ENCODE results near the gene CRB2. TPM values are rescaled to one million over a fixed set of nuclear protein-coding genes. Genes with fewer than 3 reads are reported as not detected.

The CRB2 gene
- total and polyA plus RNA-seq, 2 donors (not counting 3 experiments of a cell fraction or from before 2014, with no cell fraction given): not detected

GRCh38 chr9:123335193-123335985, 20.6 kb upstream of the CRB2 start:
- Histone ChIP-seq H3K27me3 (ENCODE audit: control insufficient read depth in 2 of 2, insufficient read depth in 2 of 2, low read length in 2 of 2) (no peaks in the 10 kb centered on the region), H2AFZ (ENCODE audit: low read depth, low read length) (no peak overlapping the region), H3K4me2 (ENCODE audit: insufficient read depth, low read length) (no peak overlapping the region), H3K9me3 (replicated peaks; ENCODE audit: control insufficient read depth, insufficient read depth, low read length) (no peaks in the 10 kb centered on the region), H3K79me2 (ENCODE audit: control insufficient read depth, insufficient read depth, low read length) (no peaks in the 10 kb centered on the region), H3K9me1 (replicated peaks; ENCODE audit: control insufficient read depth, extremely low read depth, insufficient read depth, low read length) (no peaks in the 10 kb centered on the region), H4K20me1 (replicated peaks; ENCODE audit: control insufficient read depth, extremely low read depth, insufficient read depth, low read length) (no peaks in the 10 kb centered on the region), H3K9ac (replicated peaks; ENCODE audit: extremely low read depth, insufficient read depth, low read length) (no peak overlapping the region), H3K4me3 (replicated peaks in 1 of 3; ENCODE audit: insufficient read depth in 1 of 3, low read depth in 1 of 3, low read length in 3 of 3) (no peak overlapping the region), H3K27ac (ENCODE audit: insufficient read depth, low read depth, low read length) (no peak overlapping the region), H3K36me3 (ENCODE audit: control insufficient read depth in 2 of 2, extremely low read depth in 1 of 2, insufficient read depth in 2 of 2, low read length in 2 of 2) (no peaks in the 10 kb centered on the region), H3K4me1 (ENCODE audit: control insufficient read depth, extremely low read depth, insufficient read depth, low read length) (no peaks in the 10 kb centered on the region)
- no TSS peak for BruUV-seq (replicated peaks)
- CTCF ChIA-PET: interaction anchor here (0.5 to 1.3 kb wide), 6 partner anchors 8 to 41 kb away, joined by 3 to 4 read pairs (median 3); no protein-coding TSS in a partner anchor
- FAIRE-seq (no peak), DNase-seq (ENCODE audit: low read depth, low spot score) (peak; percentile 14)
- intact Hi-C loops (cut with micrococcal nuclease) (no loop called here), dilution Hi-C loops (cut with MboI; ENCODE audit: extremely low pct_ligation_motif_present, low sequenced_read_pairs) (no loop called here)
- TF ChIP-seq POLR2A (IDR thresholded peaks at IDR 0.05; ENCODE audit: low read depth, low read length) (no peak), MYC (IDR thresholded peaks at IDR 0.05; ENCODE audit: low read depth, low read length) (no peak), EZH2 (IDR thresholded peaks at IDR 0.05; ENCODE audit: borderline replicate concordance, low read depth, low read length, severe bottlenecking) (no peak), POLR2AphosphoS5 (IDR thresholded peaks at IDR 0.05; ENCODE audit: insufficient read depth, low read depth, low read length) (no peak), FOS (IDR thresholded peaks at IDR 0.05; ENCODE audit: borderline replicate concordance, insufficient read depth, low read length) (no peak), GATA2 (IDR thresholded peaks at IDR 0.05; ENCODE audit: insufficient read depth, insufficient read length, low read depth, low read length) (no peak), JUN (IDR thresholded peaks at IDR 0.05; ENCODE audit: borderline replicate concordance, insufficient read depth, insufficient read length, low read depth) (no peak)
- POLR2A ChIA-PET: interaction anchor here (0.8 kb wide), 1 partner anchor 9 kb away, joined by 3 read pairs; no protein-coding TSS in a partner anchor

GRCh38 chr9:123335986-123336329, 20.0 kb upstream of the CRB2 start:
- no peaks in the 10 kb centered on the region for H3K9me1 ChIP-seq (replicated peaks; ENCODE audit: control insufficient read depth, extremely low read depth, insufficient read depth, low read length)
- no peak overlapping the region for H3K27ac ChIP-seq (ENCODE audit: insufficient read depth, low read depth, low read length)
- H2AFZ ChIP-seq (ENCODE audit: low read depth, low read length): no peak overlapping the region
- no peak for DNase-seq (ENCODE audit: low read depth, low spot score)
- no TSS peak for BruUV-seq (replicated peaks)
- H3K9ac ChIP-seq (replicated peaks; ENCODE audit: extremely low read depth, insufficient read depth, low read length): no peak overlapping the region
- no peaks in the 10 kb centered on the region for H3K27me3 ChIP-seq (ENCODE audit: control insufficient read depth in 2 of 2, insufficient read depth in 2 of 2, low read length in 2 of 2)
- H4K20me1 ChIP-seq (replicated peaks; ENCODE audit: control insufficient read depth, extremely low read depth, insufficient read depth, low read length): no peaks in the 10 kb centered on the region
- ChIA-PET CTCF (interaction anchor here (0.5 to 1.3 kb wide), 6 partner anchors 7 to 42 kb away, joined by 3 to 4 read pairs (median 3); no protein-coding TSS in a partner anchor), POLR2A (interaction anchor here (0.8 kb wide), 1 partner anchor 9 kb away, joined by 3 read pairs; no protein-coding TSS in a partner anchor)
- no peaks in the 10 kb centered on the region for H3K36me3 ChIP-seq (ENCODE audit: control insufficient read depth in 2 of 2, extremely low read depth in 1 of 2, insufficient read depth in 2 of 2, low read length in 2 of 2)
- TF ChIP-seq EZH2 (IDR thresholded peaks at IDR 0.05; ENCODE audit: borderline replicate concordance, low read depth, low read length, severe bottlenecking): no peak
- TF ChIP-seq MAX (IDR thresholded peaks at IDR 0.05; ENCODE audit: insufficient read depth, insufficient read length): no peak
- TF ChIP-seq CTCF (IDR thresholded peaks at IDR 0.05; ENCODE audit: extremely low read depth in 1 of 2, insufficient read depth in 1 of 2, low read depth in 1 of 2, low read length in 2 of 2): no peak
- no peak for TF ChIP-seq POLR2A (IDR thresholded peaks at IDR 0.05; ENCODE audit: low read depth, low read length)
- no peak for TF ChIP-seq POLR2AphosphoS5 (IDR thresholded peaks at IDR 0.05; ENCODE audit: insufficient read depth, low read depth, low read length)
- no peak for TF ChIP-seq JUN (IDR thresholded peaks at IDR 0.05; ENCODE audit: borderline replicate concordance, insufficient read depth, insufficient read length, low read depth)
- no peak for TF ChIP-seq GATA2 (IDR thresholded peaks at IDR 0.05; ENCODE audit: insufficient read depth, insufficient read length, low read depth, low read length)
- no peak for TF ChIP-seq FOS (IDR thresholded peaks at IDR 0.05; ENCODE audit: borderline replicate concordance, insufficient read depth, low read length)
- no peak for TF ChIP-seq MYC (IDR thresholded peaks at IDR 0.05; ENCODE audit: low read depth, low read length)
- H3K9me3 ChIP-seq (replicated peaks; ENCODE audit: control insufficient read depth, insufficient read depth, low read length): no peaks in the 10 kb centered on the region
- H3K4me1 ChIP-seq (ENCODE audit: control insufficient read depth, extremely low read depth, insufficient read depth, low read length): no peaks in the 10 kb centered on the region
- no peak overlapping the region for H3K4me2 ChIP-seq (ENCODE audit: insufficient read depth, low read length)
- dilution Hi-C loops (cut with MboI; ENCODE audit: extremely low pct_ligation_motif_present, low sequenced_read_pairs): no loop called here
- FAIRE-seq: no peak
- H3K79me2 ChIP-seq (ENCODE audit: control insufficient read depth, insufficient read depth, low read length): no peaks in the 10 kb centered on the region
- no peak overlapping the region for H3K4me3 ChIP-seq (replicated peaks in 1 of 3; ENCODE audit: insufficient read depth in 1 of 3, low read depth in 1 of 3, low read length in 3 of 3)
- intact Hi-C loops (cut with micrococcal nuclease): no loop called here
